HepG2 (cell line): ENCODE measurements around the gene BRD2. TPM values are rescaled to one million over a fixed set of nuclear protein-coding genes. Genes with fewer than 3 reads are reported as not detected.
A peak's percentile ranks its signal among the peaks of the same experiment; 100 is the strongest.

Source experiments
- CC2D1A ChIP-seq: sonication (generic); formaldehyde crosslinking; IDR thresholded peaks from 2 replicates; pipeline ENCODE4 v1.8.1; 2023; ENCODE audit warnings: mild to moderate bottlenecking, missing genetic modification reagents
- FOXK1 ChIP-seq: sonication (generic); formaldehyde crosslinking; IDR thresholded peaks from 2 replicates; pipeline ENCODE4 v1.4.0; 2020; ENCODE audit warnings: low read depth, missing genetic modification reagents, borderline replicate concordance
- HNF1B ChIP-seq: sonication (generic); formaldehyde crosslinking; IDR thresholded peaks from 2 replicates; pipeline ENCODE4 v1.5.1; 2020; ENCODE audit warnings: mild to moderate bottlenecking, moderate library complexity, missing genetic modification reagents
- HNF4G ChIP-seq, 2 experiments: sonication (generic) in 1 of 2; formaldehyde crosslinking in 1 of 2; IDR thresholded peaks; 2 replicates each; pipeline versions ENCODE4 v1.4.0 to v1.6.1; 2011 to 2020; ENCODE audit warnings: borderline replicate concordance in 2 of 2, low read depth in 2 of 2, mild to moderate bottlenecking in 2 of 2, low read length in 1 of 2, missing genetic modification reagents in 1 of 2, moderate library complexity in 1 of 2
- HNRNPK ChIP-seq: fragments of 200-400 bp; formaldehyde crosslinking; IDR thresholded peaks from 2 replicates; pipeline ENCODE4 v1.6.1; 2018; ENCODE audit warnings: low read length, low read depth, moderate library complexity, mild to moderate bottlenecking; ENCODE audit not compliant: poor library complexity, severe bottlenecking
- IKZF1 ChIP-seq: fragments of 450-650 bp; IDR thresholded peaks from 2 replicates; pipeline ENCODE4 v1.7.1; 2016
- JUNB ChIP-seq: sonication (generic); formaldehyde crosslinking; IDR thresholded peaks from 2 replicates; pipeline ENCODE4 v1.8.0; 2022; ENCODE audit warnings: missing genetic modification reagents, mild to moderate bottlenecking, borderline replicate concordance
- KLF12 ChIP-seq: sonication (generic); formaldehyde crosslinking; IDR thresholded peaks from 2 replicates; pipeline ENCODE4 v1.4.0; 2020; ENCODE audit warnings: missing genetic modification reagents, borderline replicate concordance
- MTF1 ChIP-seq: sonication (generic); formaldehyde crosslinking; IDR thresholded peaks from 2 replicates; pipeline ENCODE4 v1.5.0; 2020; ENCODE audit warnings: missing genetic modification reagents
- NR0B2 ChIP-seq: sonication (generic); formaldehyde crosslinking; IDR thresholded peaks from 2 replicates; pipeline ENCODE4 v1.4.0; 2020; ENCODE audit warnings: mild to moderate bottlenecking, missing genetic modification reagents
- PRMT3 ChIP-seq: sonication (generic); formaldehyde crosslinking; IDR thresholded peaks from 2 replicates; pipeline ENCODE4 v1.8.1; 2022; ENCODE audit warnings: low read depth, mild to moderate bottlenecking, moderate library complexity, missing genetic modification reagents, borderline replicate concordance
- TRAFD1 ChIP-seq: sonication (generic); formaldehyde crosslinking; IDR thresholded peaks from 2 replicates; pipeline ENCODE4 v1.5.1; 2020; ENCODE audit warnings: missing genetic modification reagents, mild to moderate bottlenecking, borderline replicate concordance
- ZNF329 ChIP-seq: sonication (generic); formaldehyde crosslinking; IDR thresholded peaks from 2 replicates; pipeline ENCODE4 v1.9.0; 2021; ENCODE audit warnings: low read depth, mild to moderate bottlenecking, missing genetic modification reagents
- ZNF503 ChIP-seq: sonication (generic); formaldehyde crosslinking; IDR thresholded peaks from 2 replicates; pipeline ENCODE4 v1.4.0; 2020; ENCODE audit warnings: missing genetic modification reagents
- ZNF530 ChIP-seq: sonication (generic); formaldehyde crosslinking; IDR thresholded peaks from 2 replicates; pipeline ENCODE4 v1.5.0; 2020; ENCODE audit warnings: low read depth, mild to moderate bottlenecking, missing genetic modification reagents
- ZNF550 ChIP-seq: sonication (generic); formaldehyde crosslinking; IDR thresholded peaks from 2 replicates; pipeline ENCODE4 v1.4.0; 2020; ENCODE audit warnings: mild to moderate bottlenecking, missing genetic modification reagents, borderline replicate concordance
- ZNF746 ChIP-seq: sonication (generic); formaldehyde crosslinking; IDR thresholded peaks from 2 replicates; pipeline ENCODE4 v1.8.0; 2022; ENCODE audit warnings: mild to moderate bottlenecking, missing genetic modification reagents
- ZNF770 ChIP-seq: sonication (generic); formaldehyde crosslinking; IDR thresholded peaks from 2 replicates; pipeline ENCODE4 v1.5.0; 2020; ENCODE audit warnings: mild to moderate bottlenecking, missing genetic modification reagents
- ZSCAN25 ChIP-seq: sonication (generic); formaldehyde crosslinking; IDR thresholded peaks from 2 replicates; pipeline ENCODE4 v1.8.0; 2022; ENCODE audit warnings: mild to moderate bottlenecking, missing genetic modification reagents
- polyA plus RNA-seq, 8 experiments: library from polyadenylated mRNA; depleted of rRNA in 3 of 8; stranded (reverse) in 7 of 8; unstranded in 1 of 8; fragments of >200 nt; fragmentation: Illumina TruSeq in 4 of 8; extraction: Trizol in 4 of 8; gene quantifications; 2 replicates each; pipeline versions ENCODE4 v1.2.1 to v1.2.3, GENCODE V29; 2011 to 2016; ENCODE audit warnings: low read depth in 4 of 8, missing spikeins in 1 of 8, mixed read lengths in 1 of 8; ENCODE audit not compliant: insufficient read depth in 1 of 8
- total RNA-seq, 5 experiments: library from RNA; depleted of rRNA; stranded (reverse); fragments of >200 nt; fragmentation: Illumina TruSeq; extraction: Trizol; gene quantifications; 2 replicates each; pipeline ENCODE4 v1.2.3, GENCODE V29; 2016; ENCODE audit warnings: low read depth in 1 of 5

BRD2 gene
- total and polyA plus RNA-seq, 2 of the 13 experiments (the other 11 are each of a cell fraction or from before 2014, with no cell fraction given): 143 to 202 TPM

- peak; percentile 37 for TF ChIP-seq HNF4G (IDR thresholded peaks at IDR 0.05; ENCODE audit: borderline replicate concordance, low read depth, low read length)
- peak; percentile 79 for TF ChIP-seq HNF4G (CRISPR knock-in tag; IDR thresholded peaks at IDR 0.05; ENCODE audit: borderline replicate concordance, low read depth)
- TF ChIP-seq HNF1B: peak; percentile 94
- no peak for TF ChIP-seq ZNF530 (CRISPR knock-in tag)
- peak; percentile 59; the same call in 1 of the 2 replicates for TF ChIP-seq NR0B2
- TF ChIP-seq ZNF329 (CRISPR knock-in tag): peak; percentile 89
- TF ChIP-seq ZSCAN25 (CRISPR knock-in tag): peak; percentile 70; the same call in 1 of the 2 replicates
- peak; percentile 98 for TF ChIP-seq CC2D1A
- TF ChIP-seq PRMT3: no peak
- TF ChIP-seq FOXK1 (CRISPR knock-in tag): peak; percentile 65
- TF ChIP-seq ZNF770 (CRISPR knock-in tag): peak; percentile 71
- no peak for TF ChIP-seq JUNB
- peak; percentile 53; the same call in 1 of the 2 replicates for TF ChIP-seq ZNF503 (CRISPR knock-in tag)
- no peak for TF ChIP-seq IKZF1
- peak; percentile 82 for TF ChIP-seq HNRNPK
- 0 out of 2 replicates have a peak, but pooled peaks have one; percentile 64 for TF ChIP-seq ZNF550 (CRISPR knock-in tag)
- TF ChIP-seq ZNF746 (CRISPR knock-in tag): peak; percentile 97
- peak; percentile 88; the same call in 1 of the 2 replicates for TF ChIP-seq KLF12
- 0 out of 2 replicates have a peak, but pooled peaks have one; percentile 14 for TF ChIP-seq TRAFD1 (CRISPR knock-in tag)
- peak; percentile 51; the same call in 1 of the 2 replicates for TF ChIP-seq MTF1
Measured at GRCh38 chr6:32968093-32968866, at the start of gene BRD2 (continued).
